SK-N-SH treated with all-trans-retinoic acid at 6 μM for 48 hours (cell line): ENCODE measurements around the gene TMBIM4.

ENCODE experiments used
- ATAC-seq: fragments of 200-7000 bp; cut with Tn5 transposase; 3 replicates; pipeline ENCODE4 v1.9.1; 2020; ENCODE audit warnings: mild to moderate bottlenecking, moderate library complexity
- ARNTL ChIP-seq: fragments of 450-650 bp; formaldehyde crosslinking; IDR thresholded peaks from 2 replicates; pipeline ENCODE4 v1.5.0; 2020; ENCODE audit warnings: low read depth, mild to moderate bottlenecking, moderate library complexity, borderline replicate concordance
- BACH2 ChIP-seq: fragments of 250-450 bp; sonication (Bioruptor Pico); IDR thresholded peaks from 2 replicates; pipeline ENCODE4 v1.9.0; 2021; ENCODE audit warnings: mild to moderate bottlenecking, borderline replicate concordance
- CREB5 ChIP-seq: fragments of 250-450 bp; sonication (Bioruptor Pico); IDR thresholded peaks from 2 replicates; pipeline ENCODE4 v1.5.1; 2020; ENCODE audit warnings: low read depth, mild to moderate bottlenecking, moderate library complexity
- CSRNP3 ChIP-seq: fragments of 250-450 bp; sonication (Bioruptor Pico); IDR thresholded peaks from 2 replicates; pipeline ENCODE4 v1.5.1; 2021; ENCODE audit warnings: mild to moderate bottlenecking, moderate library complexity
- ESRRG ChIP-seq: fragments of 250-450 bp; sonication (Bioruptor Pico); IDR thresholded peaks from 2 replicates; pipeline ENCODE4 v1.6.1; 2021; ENCODE audit warnings: mild to moderate bottlenecking
- GLIS3 ChIP-seq: fragments of 250-450 bp; sonication (Bioruptor Pico); IDR thresholded peaks from 2 replicates; pipeline ENCODE4 v1.5.0; 2020; ENCODE audit warnings: mild to moderate bottlenecking, moderate library complexity
- ISL1 ChIP-seq: fragments of 250-450 bp; sonication (Bioruptor Pico); IDR thresholded peaks from 2 replicates; pipeline ENCODE4 v2.1.2; 2022; ENCODE audit warnings: mild to moderate bottlenecking, moderate library complexity
- OSR1 ChIP-seq: fragments of 250-450 bp; sonication (Bioruptor Pico); IDR thresholded peaks from 2 replicates; pipeline ENCODE4 v1.8.0; 2022; ENCODE audit warnings: moderate library complexity, mild to moderate bottlenecking, inconsistent platforms
- PATZ1 ChIP-seq: fragments of 250-450 bp; sonication (Bioruptor Pico); IDR thresholded peaks from 2 replicates; pipeline ENCODE4 v1.8.0; 2020; ENCODE audit warnings: mild to moderate bottlenecking, moderate library complexity, borderline replicate concordance
- POU6F1 ChIP-seq: fragments of 250-450 bp; sonication (Bioruptor Pico); IDR thresholded peaks from 2 replicates; pipeline ENCODE4 v1.8.0; 2021; ENCODE audit warnings: low read depth, mild to moderate bottlenecking, moderate library complexity, borderline replicate concordance
- RARB ChIP-seq: fragments of 250-450 bp; sonication (Bioruptor Pico); IDR thresholded peaks from 2 replicates; pipeline ENCODE4 v1.8.0; 2021; ENCODE audit warnings: mild to moderate bottlenecking, moderate library complexity
- SNAI2 ChIP-seq: fragments of 250-450 bp; sonication (Bioruptor Pico); IDR thresholded peaks from 2 replicates; pipeline ENCODE4 v1.5.0; 2020; ENCODE audit warnings: mild to moderate bottlenecking, moderate library complexity
- TCF4 ChIP-seq: fragments of 250-450 bp; sonication (Bioruptor Pico); IDR thresholded peaks from 2 replicates; pipeline ENCODE4 v1.8.0; 2021; ENCODE audit warnings: mild to moderate bottlenecking, moderate library complexity, borderline replicate concordance
- TSHZ2 ChIP-seq: fragments of 250-450 bp; sonication (Bioruptor Pico); IDR thresholded peaks from 2 replicates; pipeline ENCODE4 v1.5.0; 2020; ENCODE audit warnings: mild to moderate bottlenecking, moderate library complexity
- ZC3H10 ChIP-seq: fragments of 250-450 bp; sonication (Bioruptor Pico); IDR thresholded peaks from 2 replicates; pipeline ENCODE4 v1.5.1; 2021; ENCODE audit warnings: mild to moderate bottlenecking, moderate library complexity
- ZFP30 ChIP-seq: fragments of 450-650 bp; formaldehyde crosslinking; IDR thresholded peaks from 2 replicates; pipeline ENCODE4 v1.5.0; 2022; ENCODE audit warnings: mild to moderate bottlenecking, moderate library complexity
- ZNF565 ChIP-seq: fragments of 450-650 bp; formaldehyde crosslinking; conservative IDR thresholded peaks from 2 replicates; pipeline ENCODE4 v1.5.0; 2020; ENCODE audit warnings: low read depth, mild to moderate bottlenecking, moderate library complexity
- ZNF70 ChIP-seq: fragments of 450-650 bp; formaldehyde crosslinking; IDR thresholded peaks from 2 replicates; pipeline ENCODE4 v1.5.0; 2020; ENCODE audit warnings: mild to moderate bottlenecking, moderate library complexity
- ZNF8 ChIP-seq: fragments of 450-650 bp; formaldehyde crosslinking; IDR thresholded peaks from 2 replicates; pipeline ENCODE4 v1.5.0; 2020; ENCODE audit warnings: mild to moderate bottlenecking, moderate library complexity

The TMBIM4 gene

GRCh38 chr12:66141299-66141698 lies 28.5 kb downstream of the TMBIM4 start:
- ATAC-seq, result no peak
- TF ChIP-seq ISL1 (CRISPR knock-in tag), result no peak
- no peak for TF ChIP-seq ZNF565 (CRISPR knock-in tag)
- TF ChIP-seq GLIS3 (CRISPR knock-in tag), result no peak
- TF ChIP-seq ARNTL (CRISPR knock-in tag), result no peak
- TF ChIP-seq OSR1 (CRISPR knock-in tag), result no peak
- no peak for TF ChIP-seq TSHZ2
- TF ChIP-seq CREB5 (CRISPR knock-in tag), result no peak
- no peak for TF ChIP-seq SNAI2 (CRISPR knock-in tag)
- no peak for TF ChIP-seq BACH2
- TF ChIP-seq, all 23 proteins: peak for 0

GRCh38 chr12:66140731-66141130 lies 29.1 kb downstream of the TMBIM4 start:
- TF ChIP-seq RARB, result no peak
- no peak for TF ChIP-seq TCF4 (CRISPR knock-in tag)
- TF ChIP-seq ZC3H10 (CRISPR knock-in tag), result no peak
- no peak for TF ChIP-seq ZFP30 (CRISPR knock-in tag)
- ATAC-seq, result no peak

GRCh38 chr12:66139328-66139727 lies 30.5 kb downstream of the TMBIM4 start:
- ATAC-seq, result no peak
- TF ChIP-seq ZNF565 (CRISPR knock-in tag) (no peak), GLIS3 (CRISPR knock-in tag) (no peak), ZNF70 (CRISPR knock-in tag) (no peak), POU6F1 (CRISPR knock-in tag) (no peak), OSR1 (CRISPR knock-in tag) (no peak), ISL1 (CRISPR knock-in tag) (no peak), ZFP30 (CRISPR knock-in tag) (no peak), BACH2 (no peak)

- no peak for TF ChIP-seq ZFP30 (CRISPR knock-in tag)
- TF ChIP-seq POU6F1 (CRISPR knock-in tag), result no peak
- TF ChIP-seq ZNF8 (CRISPR knock-in tag), result no peak
- TF ChIP-seq SNAI2 (CRISPR knock-in tag), result no peak
- TF ChIP-seq ZC3H10 (CRISPR knock-in tag), result no peak
- no peak for TF ChIP-seq TCF4 (CRISPR knock-in tag)
- no peak for TF ChIP-seq TSHZ2
- TF ChIP-seq ZNF565 (CRISPR knock-in tag), result no peak
- TF ChIP-seq PATZ1 (CRISPR knock-in tag), result no peak
- TF ChIP-seq CSRNP3, result no peak
- no peak for TF ChIP-seq ESRRG (CRISPR knock-in tag)
- ATAC-seq, result no peak
Observed at GRCh38 chr12:66137937-66138336, 31.9 kb downstream of the TMBIM4 start.
